HEK293 (cell line): ENCODE measurements around the gene ARHGAP6.

Experiments
- CTCF ChIA-PET: fragments of 350-600 bp; formaldehyde crosslinking; extraction: SDS; loops from one replicate; lab custom pipeline; 2021; ENCODE audit warnings: antibody characterized with exemption; lab: Yijun Ruan, JAX
- POLR2A ChIA-PET: fragments of 300-600 bp; formaldehyde crosslinking; extraction: SDS; loops from one replicate; lab custom pipeline; 2020; ENCODE audit warnings: antibody characterized with exemption, inconsistent platforms; lab: Yijun Ruan, JAX
- H3K27ac ChIP-seq: fragments of 200-500 bp; sonication (Bioruptor generic); 2 replicates; pipeline ENCODE4 v1.5.1; 2014; ENCODE audit warnings: low read depth, low read length, control low read depth, inconsistent platforms; ENCODE audit errors: extremely low read depth
- H3K36me3 ChIP-seq, 2 experiments: fragments of 200-500 bp in 1 of 2; sonication (Bioruptor generic) in 1 of 2; 1 replicate in 1 of 2; 2 replicates in 1 of 2; pipeline ENCODE4 v1.5.1; 2014 to 2017; ENCODE audit warnings: inconsistent platforms in 2 of 2, low read length in 2 of 2; ENCODE audit not compliant: control insufficient read depth in 2 of 2, insufficient read depth in 1 of 2
- H3K4me1 ChIP-seq: fragments of 200-500 bp; sonication (Bioruptor generic); 2 replicates; pipeline ENCODE4 v1.5.1; 2014; ENCODE audit warnings: mild to moderate bottlenecking, low read length, inconsistent platforms; ENCODE audit not compliant: control insufficient read depth, insufficient read depth
- H3K4me3 ChIP-seq: 2 replicates; pipeline ENCODE4 v1.5.1; 2011; ENCODE audit warnings: low read depth, mild to moderate bottlenecking, control low read depth, low read length, moderate library complexity
- H3K9me3 ChIP-seq: fragments of 200-500 bp; sonication (Bioruptor generic); 2 replicates; pipeline ENCODE4 v1.5.1; 2014; ENCODE audit warnings: low read depth, low read length, inconsistent platforms; ENCODE audit not compliant: control insufficient read depth, insufficient read depth
- PRDM1 ChIP-seq: fragments of 450-650 bp; formaldehyde crosslinking; IDR thresholded peaks from 2 replicates; pipeline ENCODE4; 2016; ENCODE audit warnings: missing biosample characterization, missing genetic modification characterization
- SP2 ChIP-seq: fragments of 450-650 bp; formaldehyde crosslinking; IDR thresholded peaks from 2 replicates; pipeline ENCODE4 v1.5.1; 2016; ENCODE audit warnings: missing biosample characterization, missing genetic modification characterization
- ZBTB20 ChIP-seq: fragments of 450-650 bp; formaldehyde crosslinking; IDR thresholded peaks from 2 replicates; pipeline ENCODE4 v1.5.1; 2016; ENCODE audit warnings: missing biosample characterization, missing genetic modification characterization
- ZNF10 ChIP-seq: fragments of 450-650 bp; formaldehyde crosslinking; IDR thresholded peaks from 2 replicates; pipeline ENCODE4 v1.5.1; 2017; ENCODE audit warnings: missing biosample characterization, missing genetic modification characterization
- ZNF138 ChIP-seq: fragments of 450-650 bp; formaldehyde crosslinking; IDR thresholded peaks from 2 replicates; pipeline ENCODE4 v1.5.1; 2016; ENCODE audit warnings: missing biosample characterization, missing genetic modification characterization, borderline replicate concordance
- ZNF324 ChIP-seq: fragments of 450-650 bp; formaldehyde crosslinking; IDR thresholded peaks from 2 replicates; pipeline ENCODE4 v1.5.1; 2016; ENCODE audit warnings: missing biosample characterization, missing genetic modification characterization
- ZNF37A ChIP-seq: fragments of 450-650 bp; IDR thresholded peaks from 2 replicates; pipeline ENCODE4 v1.5.1; 2018; ENCODE audit warnings: missing biosample characterization, missing genetic modification characterization
- ZNF416 ChIP-seq: fragments of 450-650 bp; formaldehyde crosslinking; IDR thresholded peaks from 2 replicates; pipeline ENCODE4 v1.5.1; 2016; ENCODE audit warnings: missing biosample characterization, missing genetic modification characterization
- ZNF473 ChIP-seq: fragments of 450-650 bp; formaldehyde crosslinking; IDR thresholded peaks from 2 replicates; pipeline ENCODE4 v1.5.1; 2017; ENCODE audit warnings: missing biosample characterization, missing genetic modification characterization
- ZNF548 ChIP-seq: fragments of 450-650 bp; formaldehyde crosslinking; IDR thresholded peaks from 2 replicates; pipeline ENCODE4 v1.5.1; 2016; ENCODE audit warnings: missing biosample characterization, missing genetic modification characterization
- ZNF549 ChIP-seq: fragments of 450-650 bp; IDR thresholded peaks from 2 replicates; pipeline ENCODE4 v1.5.1; 2018; ENCODE audit warnings: missing biosample characterization, missing genetic modification characterization, mild to moderate bottlenecking, inconsistent platforms, moderate library complexity
- ZNF558 ChIP-seq: fragments of 450-650 bp; formaldehyde crosslinking; IDR thresholded peaks from 2 replicates; pipeline ENCODE4 v1.5.1; 2016; ENCODE audit warnings: missing biosample characterization, missing genetic modification characterization
- ZNF596 ChIP-seq: fragments of 450-650 bp; IDR thresholded peaks from 2 replicates; pipeline ENCODE4 v1.5.0; 2018; ENCODE audit warnings: missing biosample characterization, mild to moderate bottlenecking, missing genetic modification characterization, moderate library complexity
- ZNF629 ChIP-seq: fragments of 450-650 bp; formaldehyde crosslinking; IDR thresholded peaks from 2 replicates; pipeline ENCODE4 v1.5.1; 2017; ENCODE audit warnings: missing biosample characterization, missing genetic modification characterization
- ZNF654 ChIP-seq: fragments of 450-650 bp; formaldehyde crosslinking; IDR thresholded peaks from 2 replicates; pipeline ENCODE4 v1.5.1; 2016; ENCODE audit warnings: low read depth, missing biosample characterization, missing genetic modification characterization
- ZSCAN23 ChIP-seq: fragments of 450-650 bp; formaldehyde crosslinking; IDR thresholded peaks from 2 replicates; pipeline ENCODE4 v1.5.1; 2016; ENCODE audit warnings: missing biosample characterization, missing genetic modification characterization
- ZSCAN30 ChIP-seq: fragments of 450-650 bp; IDR thresholded peaks from 2 replicates; pipeline ENCODE4 v1.5.1; 2018; ENCODE audit warnings: missing biosample characterization, mild to moderate bottlenecking, missing genetic modification characterization, moderate library complexity
- TF ChIP-seq, protein P1 (sequence below): IDR thresholded peaks from 2 replicates; pipeline ENCODE4 v1.6.1; 2011; ENCODE audit warnings: mild to moderate bottlenecking, low read depth, low read length, borderline replicate concordance
- TF ChIP-seq, protein P2 (sequence below): fragments of 450-650 bp; formaldehyde crosslinking; IDR thresholded peaks from 2 replicates; pipeline ENCODE4 v1.5.1; 2017; ENCODE audit warnings: missing biosample characterization, missing genetic modification characterization
- TF ChIP-seq, protein P3 (sequence below): fragments of 450-650 bp; formaldehyde crosslinking; IDR thresholded peaks from 2 replicates; pipeline ENCODE4 v1.5.1; 2016; ENCODE audit warnings: missing biosample characterization, missing genetic modification characterization
- TF ChIP-seq, protein P4 (sequence below): fragments of 450-650 bp; formaldehyde crosslinking; IDR thresholded peaks from 2 replicates; pipeline ENCODE4 v1.5.1; 2016; ENCODE audit warnings: missing biosample characterization, missing genetic modification characterization
- TF ChIP-seq, protein P5 (sequence below): fragments of 450-650 bp; formaldehyde crosslinking; IDR thresholded peaks from 2 replicates; pipeline ENCODE4 v1.5.1; 2016; ENCODE audit warnings: missing biosample characterization, missing genetic modification characterization

ARHGAP6 gene

DNA sequence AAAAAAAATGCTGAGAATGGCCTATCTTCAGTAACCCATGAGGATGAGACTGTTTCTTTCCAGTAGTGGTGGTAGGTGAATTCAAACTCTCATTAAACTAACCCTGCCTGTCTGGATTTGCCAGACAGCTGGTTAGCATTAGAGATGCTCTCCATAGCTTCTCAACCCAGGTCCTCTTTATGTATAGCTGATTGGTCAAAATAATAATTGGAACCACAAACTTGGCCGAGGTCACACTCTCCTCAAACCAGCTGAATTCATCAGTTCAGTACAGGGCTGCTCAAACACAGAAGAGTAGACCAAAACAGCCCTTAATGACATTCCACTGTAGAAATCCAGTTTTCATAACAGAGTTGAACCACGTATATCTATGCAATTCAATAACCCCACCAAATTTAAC is 469.2 kb downstream of the ARHGAP6 start:
- TF ChIP-seq ZNF549 (tag by site-specific recombination) (no peak), ZNF138 (no peak), ZNF37A (no peak), ZSCAN23 (tag by site-specific recombination) (no peak), ZNF324 (tag by site-specific recombination) (no peak), ZNF629 (tag by site-specific recombination) (no peak), PRDM1 (no peak), ZNF473 (tag by site-specific recombination) (no peak), ZNF558 (tag by site-specific recombination) (no peak), ZBTB20 (tag by site-specific recombination) (no peak), ZNF548 (tag by site-specific recombination) (no peak), ZNF416 (tag by site-specific recombination) (no peak)
- TF ChIP-seq, protein P1, sequence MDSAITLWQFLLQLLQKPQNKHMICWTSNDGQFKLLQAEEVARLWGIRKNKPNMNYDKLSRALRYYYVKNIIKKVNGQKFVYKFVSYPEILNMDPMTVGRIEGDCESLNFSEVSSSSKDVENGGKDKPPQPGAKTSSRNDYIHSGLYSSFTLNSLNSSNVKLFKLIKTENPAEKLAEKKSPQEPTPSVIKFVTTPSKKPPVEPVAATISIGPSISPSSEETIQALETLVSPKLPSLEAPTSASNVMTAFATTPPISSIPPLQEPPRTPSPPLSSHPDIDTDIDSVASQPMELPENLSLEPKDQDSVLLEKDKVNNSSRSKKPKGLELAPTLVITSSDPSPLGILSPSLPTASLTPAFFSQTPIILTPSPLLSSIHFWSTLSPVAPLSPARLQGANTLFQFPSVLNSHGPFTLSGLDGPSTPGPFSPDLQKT = no peak
- TF ChIP-seq, protein P2, sequence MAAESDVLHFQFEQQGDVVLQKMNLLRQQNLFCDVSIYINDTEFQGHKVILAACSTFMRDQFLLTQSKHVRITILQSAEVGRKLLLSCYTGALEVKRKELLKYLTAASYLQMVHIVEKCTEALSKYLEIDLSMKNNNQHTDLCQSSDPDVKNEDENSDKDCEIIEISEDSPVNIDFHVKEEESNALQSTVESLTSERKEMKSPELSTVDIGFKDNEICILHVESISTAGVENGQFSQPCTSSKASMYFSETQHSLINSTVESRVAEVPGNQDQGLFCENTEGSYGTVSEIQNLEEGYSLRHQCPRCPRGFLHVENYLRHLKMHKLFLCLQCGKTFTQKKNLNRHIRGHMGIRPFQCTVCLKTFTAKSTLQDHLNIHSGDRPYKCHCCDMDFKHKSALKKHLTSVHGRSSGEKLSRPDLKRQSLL (tag by site-specific recombination) = no peak
- TF ChIP-seq, protein P3, sequence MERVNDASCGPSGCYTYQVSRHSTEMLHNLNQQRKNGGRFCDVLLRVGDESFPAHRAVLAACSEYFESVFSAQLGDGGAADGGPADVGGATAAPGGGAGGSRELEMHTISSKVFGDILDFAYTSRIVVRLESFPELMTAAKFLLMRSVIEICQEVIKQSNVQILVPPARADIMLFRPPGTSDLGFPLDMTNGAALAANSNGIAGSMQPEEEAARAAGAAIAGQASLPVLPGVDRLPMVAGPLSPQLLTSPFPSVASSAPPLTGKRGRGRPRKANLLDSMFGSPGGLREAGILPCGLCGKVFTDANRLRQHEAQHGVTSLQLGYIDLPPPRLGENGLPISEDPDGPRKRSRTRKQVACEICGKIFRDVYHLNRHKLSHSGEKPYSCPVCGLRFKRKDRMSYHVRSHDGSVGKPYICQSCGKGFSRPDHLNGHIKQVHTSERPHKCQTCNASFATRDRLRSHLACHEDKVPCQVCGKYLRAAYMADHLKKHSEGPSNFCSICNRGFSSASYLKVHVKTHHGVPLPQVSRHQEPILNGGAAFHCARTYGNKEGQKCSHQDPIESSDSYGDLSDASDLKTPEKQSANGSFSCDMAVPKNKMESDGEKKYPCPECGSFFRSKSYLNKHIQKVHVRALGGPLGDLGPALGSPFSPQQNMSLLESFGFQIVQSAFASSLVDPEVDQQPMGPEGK (tag by site-specific recombination) = no peak
- CTCF ChIA-PET = no interaction called here
- POLR2A ChIA-PET = no interaction called here
- Histone ChIP-seq H3K27ac (no peak overlapping the region), H3K36me3 (no peaks in the 10 kb centered on the region), H3K4me1 (no peaks in the 10 kb centered on the region), H3K4me3 (no peak overlapping the region), H3K9me3 (no peaks in the 10 kb centered on the region)

DNA sequence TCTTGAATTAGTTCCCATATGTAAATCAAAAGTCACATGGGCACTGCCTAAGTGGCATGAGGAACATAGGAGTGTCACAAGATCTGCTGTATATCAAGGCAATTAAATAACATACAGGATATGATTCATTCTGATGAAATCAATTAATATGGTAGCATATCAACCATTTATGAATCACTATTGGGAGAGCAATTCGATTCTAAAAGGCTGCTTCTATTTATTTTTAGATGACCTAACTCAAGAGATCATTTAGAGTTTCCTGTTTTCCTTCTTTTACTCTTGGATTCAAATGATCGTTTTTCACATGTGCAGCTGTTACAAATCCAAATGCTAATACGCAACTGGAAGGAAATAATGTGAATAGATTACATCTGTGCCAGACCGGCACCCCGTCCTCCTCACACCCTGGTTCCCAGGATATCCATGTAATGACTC is 472.7 kb downstream of the ARHGAP6 start:
- TF ChIP-seq ZNF654 (tag by site-specific recombination) (no peak), SP2 (no peak), ZSCAN30 (tag by site-specific recombination) (no peak), ZNF10 (tag by site-specific recombination) (no peak), ZNF596 (no peak)
- TF ChIP-seq, protein P4, sequence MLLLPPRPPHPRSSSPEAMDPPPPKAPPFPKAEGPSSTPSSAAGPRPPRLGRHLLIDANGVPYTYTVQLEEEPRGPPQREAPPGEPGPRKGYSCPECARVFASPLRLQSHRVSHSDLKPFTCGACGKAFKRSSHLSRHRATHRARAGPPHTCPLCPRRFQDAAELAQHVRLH (tag by site-specific recombination) = no peak
- TF ChIP-seq, protein P5, sequence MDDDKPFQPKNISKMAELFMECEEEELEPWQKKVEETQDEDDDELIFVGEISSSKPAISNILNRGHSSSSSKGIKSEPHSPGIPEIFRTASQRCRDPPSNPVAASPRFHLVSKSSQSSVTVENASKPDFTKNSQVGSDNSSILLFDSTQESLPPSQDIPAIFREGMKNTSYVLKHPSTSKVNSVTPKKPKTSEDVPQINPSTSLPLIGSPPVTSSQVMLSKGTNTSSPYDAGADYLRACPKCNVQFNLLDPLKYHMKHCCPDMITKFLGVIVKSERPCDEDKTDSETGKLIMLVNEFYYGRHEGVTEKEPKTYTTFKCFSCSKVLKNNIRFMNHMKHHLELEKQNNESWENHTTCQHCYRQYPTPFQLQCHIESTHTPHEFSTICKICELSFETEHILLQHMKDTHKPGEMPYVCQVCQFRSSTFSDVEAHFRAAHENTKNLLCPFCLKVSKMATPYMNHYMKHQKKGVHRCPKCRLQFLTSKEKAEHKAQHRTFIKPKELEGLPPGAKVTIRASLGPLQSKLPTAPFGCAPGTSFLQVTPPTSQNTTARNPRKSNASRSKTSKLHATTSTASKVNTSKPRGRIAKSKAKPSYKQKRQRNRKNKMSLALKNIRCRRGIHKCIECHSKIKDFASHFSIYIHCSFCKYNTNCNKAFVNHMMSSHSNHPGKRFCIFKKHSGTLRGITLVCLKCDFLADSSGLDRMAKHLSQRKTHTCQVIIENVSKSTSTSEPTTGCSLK (tag by site-specific recombination) = no peak
- no peaks in the 10 kb centered on the region for H3K4me1 ChIP-seq
- H3K36me3 ChIP-seq = no peaks in the 10 kb centered on the region
- no peaks in the 10 kb centered on the region for H3K9me3 ChIP-seq
- ChIA-PET POLR2A (no interaction called here), CTCF (no interaction called here)
- no peak overlapping the region for H3K4me3 ChIP-seq
- H3K27ac ChIP-seq = no peak overlapping the region
